ENCODE measurements around the gene DCDC2C. TPM values are rescaled to one million over a fixed set of nuclear protein-coding genes. Genes with fewer than 3 reads are reported as not detected.

DCDC2C gene
- total RNA-seq, 1 experiment from 2014 or later: not detected

GRCh38 chr2:3753561-3753960, 50.2 kb downstream of the DCDC2C start:
- DNase-seq (ENCODE audit: low read depth, low spot score): no peak
- in situ Hi-C loops (cut with HindIII; ENCODE audit: low pct_unique_long_range_greater_than_20kb, low sequenced_read_pairs): no loop called here

- no peak for DNase-seq (ENCODE audit: low read depth, low spot score)
- in situ Hi-C loops (cut with HindIII; ENCODE audit: low pct_unique_long_range_greater_than_20kb, low sequenced_read_pairs): no loop called here
These were observed 50.9 kb downstream of the DCDC2C start for GRCh38 chr2:3754280-3754679.

GRCh38 chr2:3754795-3755194, 51.4 kb downstream of the DCDC2C start:
- no peak for DNase-seq (ENCODE audit: low read depth, low spot score)
- in situ Hi-C loops (cut with HindIII; ENCODE audit: low pct_unique_long_range_greater_than_20kb, low sequenced_read_pairs): no loop called here

DNA sequence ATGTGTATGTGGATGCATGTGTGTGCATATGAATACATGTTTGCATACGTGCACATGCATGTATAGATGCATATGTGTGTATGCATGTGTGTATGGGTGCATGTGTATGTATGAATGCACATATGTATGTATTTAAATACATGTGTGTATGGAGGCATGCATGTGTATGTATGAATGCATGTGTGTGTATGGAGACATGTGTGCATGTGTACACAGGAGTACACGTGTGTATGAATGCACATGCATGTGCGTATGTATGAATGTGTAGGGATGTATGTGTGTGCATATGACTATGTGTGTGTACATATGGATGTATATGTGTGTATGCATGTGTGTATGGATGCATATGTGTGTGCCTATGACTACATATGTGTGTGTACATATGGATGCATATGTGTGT, 51.9 kb downstream of the DCDC2C start:
- no peak for DNase-seq (ENCODE audit: low read depth, low spot score)
- in situ Hi-C loops (cut with HindIII; ENCODE audit: low pct_unique_long_range_greater_than_20kb, low sequenced_read_pairs): no loop called here

- DNase-seq (ENCODE audit: low read depth, low spot score): no peak
- in situ Hi-C loops (cut with HindIII; ENCODE audit: low pct_unique_long_range_greater_than_20kb, low sequenced_read_pairs): no loop called here
These were observed 52.9 kb downstream of the DCDC2C start for GRCh38 chr2:3756306-3756705.

DNA sequence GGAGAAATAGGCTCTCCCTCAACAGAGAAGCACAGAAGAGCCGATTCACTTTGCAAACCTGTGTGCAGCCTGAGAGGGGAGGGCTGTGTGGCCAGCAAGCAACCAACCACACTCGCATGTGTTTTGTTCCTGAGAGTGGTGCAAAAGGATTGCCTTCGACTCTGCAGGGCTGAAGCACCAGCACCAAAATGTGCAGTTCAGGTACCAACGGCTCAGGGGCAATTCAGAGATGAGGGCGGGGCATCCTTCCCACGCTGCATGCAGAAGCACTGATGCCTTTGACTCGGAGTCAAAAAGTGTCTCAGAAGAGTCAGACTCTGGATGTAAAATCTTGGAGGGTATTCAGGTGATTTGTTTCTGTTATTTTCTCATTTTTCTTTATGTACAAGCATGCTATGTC, 55.5 kb downstream of the DCDC2C start:
- in situ Hi-C loops (cut with HindIII; ENCODE audit: low pct_unique_long_range_greater_than_20kb, low sequenced_read_pairs): no loop called here
- DNase-seq (ENCODE audit: low read depth, low spot score): no peak

DNA sequence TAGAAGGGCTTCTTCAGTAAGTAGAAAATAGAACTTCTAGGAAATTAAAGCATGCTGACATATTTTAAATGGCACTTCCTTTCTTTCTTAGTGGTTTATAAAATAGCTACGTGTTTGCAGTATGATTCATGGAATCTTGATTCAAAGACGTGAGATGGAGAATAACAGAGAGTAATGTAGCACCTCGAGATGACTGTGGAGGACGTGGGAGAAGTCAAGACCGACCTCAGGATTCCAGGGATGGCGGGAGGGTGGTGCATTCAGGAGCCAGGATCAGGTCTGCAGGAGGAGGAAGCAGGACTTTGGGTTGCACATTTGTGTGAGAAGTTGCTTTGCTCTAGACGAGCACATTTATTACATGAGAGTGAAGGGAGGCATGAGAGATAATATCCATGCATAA, 56.0 kb downstream of the DCDC2C start:
- no peak for DNase-seq (ENCODE audit: low read depth, low spot score)
- in situ Hi-C loops (cut with HindIII; ENCODE audit: low pct_unique_long_range_greater_than_20kb, low sequenced_read_pairs): no loop called here

DNA sequence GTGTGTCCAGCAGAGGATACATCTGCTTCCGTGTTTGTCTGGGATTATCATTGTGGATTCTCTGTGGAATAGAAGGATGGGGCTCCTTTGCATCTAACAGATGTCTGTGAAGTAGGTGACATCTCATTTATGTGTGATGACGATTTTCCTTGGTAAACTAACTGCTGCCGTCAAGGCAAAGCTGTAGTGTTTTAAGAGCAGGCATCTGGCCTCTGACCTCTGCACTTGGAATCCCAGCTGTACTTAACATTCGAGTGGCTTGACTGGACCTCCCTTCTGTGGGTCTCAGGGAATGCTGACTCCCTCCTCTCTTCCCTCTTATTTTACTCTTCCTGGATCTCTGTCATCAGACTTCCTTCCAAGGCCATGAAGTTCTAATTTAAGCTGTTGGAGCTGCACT, 56.4 kb downstream of the DCDC2C start:
- no peak for DNase-seq (ENCODE audit: low read depth, low spot score)
- in situ Hi-C loops (cut with HindIII; ENCODE audit: low pct_unique_long_range_greater_than_20kb, low sequenced_read_pairs): no loop called here

GRCh38 chr2:3761272-3761671, 57.9 kb downstream of the DCDC2C start:
- in situ Hi-C loops (cut with HindIII; ENCODE audit: low pct_unique_long_range_greater_than_20kb, low sequenced_read_pairs): no loop called here
- DNase-seq (ENCODE audit: low read depth, low spot score): no peak

DNA sequence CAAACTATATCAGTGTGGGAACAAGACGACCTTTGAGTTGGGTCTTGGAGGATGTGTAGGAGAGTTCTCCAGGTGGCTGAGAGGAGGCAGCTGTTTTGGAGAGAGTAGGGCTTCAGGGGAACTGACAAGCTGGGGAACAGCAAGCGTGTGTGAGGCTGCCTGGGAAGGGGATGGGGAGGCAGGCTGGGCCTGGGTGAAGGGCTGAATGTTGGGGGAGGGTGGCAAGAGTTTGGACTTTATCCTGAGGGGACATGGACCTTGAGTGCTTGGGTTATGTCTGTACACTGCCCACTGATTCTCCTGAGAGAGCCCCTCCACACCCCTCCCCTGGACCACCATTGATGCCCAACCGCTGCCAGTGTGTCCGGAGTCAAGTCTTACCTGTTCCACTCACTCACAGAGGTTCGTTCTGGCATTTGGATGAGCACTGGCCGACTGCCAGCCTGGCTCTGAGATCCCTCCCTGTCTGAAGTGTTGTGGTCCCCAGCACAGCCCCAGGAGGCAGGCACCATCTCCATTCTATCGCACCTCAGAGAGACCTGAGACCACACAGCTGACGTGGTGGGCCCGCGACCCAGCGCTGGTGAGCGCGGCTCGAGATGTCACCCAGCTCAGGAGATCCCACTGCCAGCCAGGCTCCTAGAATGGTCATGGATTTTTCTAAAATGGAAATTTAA, 59.5 kb downstream of the DCDC2C start:
- DNase-seq (ENCODE audit: low read depth, low spot score): no peak
- in situ Hi-C loops (cut with HindIII; ENCODE audit: low pct_unique_long_range_greater_than_20kb, low sequenced_read_pairs): no loop called here

DNA sequence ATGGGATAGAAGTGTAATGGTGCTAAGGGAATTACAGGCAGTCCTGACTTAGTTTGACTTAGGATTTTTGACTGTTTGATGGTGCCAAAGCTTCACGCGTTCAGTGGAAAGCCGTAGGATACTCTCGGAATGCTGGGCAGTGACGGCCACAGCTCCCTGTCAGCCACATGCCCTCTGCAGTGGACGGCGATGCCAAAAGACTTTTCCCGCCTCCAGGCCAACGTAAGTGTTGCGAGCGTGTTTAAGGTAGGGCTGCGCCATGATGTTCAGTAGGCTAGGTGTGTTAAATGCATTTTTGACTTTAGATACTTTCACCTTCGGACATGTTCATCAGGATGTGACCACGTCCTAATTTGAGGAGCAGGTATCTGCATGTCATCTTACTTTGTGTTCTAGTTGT, 63.4 kb downstream of the DCDC2C start:
- no peak for DNase-seq (ENCODE audit: low read depth, low spot score)
- in situ Hi-C loops (cut with HindIII; ENCODE audit: low pct_unique_long_range_greater_than_20kb, low sequenced_read_pairs): no loop called here

DNA sequence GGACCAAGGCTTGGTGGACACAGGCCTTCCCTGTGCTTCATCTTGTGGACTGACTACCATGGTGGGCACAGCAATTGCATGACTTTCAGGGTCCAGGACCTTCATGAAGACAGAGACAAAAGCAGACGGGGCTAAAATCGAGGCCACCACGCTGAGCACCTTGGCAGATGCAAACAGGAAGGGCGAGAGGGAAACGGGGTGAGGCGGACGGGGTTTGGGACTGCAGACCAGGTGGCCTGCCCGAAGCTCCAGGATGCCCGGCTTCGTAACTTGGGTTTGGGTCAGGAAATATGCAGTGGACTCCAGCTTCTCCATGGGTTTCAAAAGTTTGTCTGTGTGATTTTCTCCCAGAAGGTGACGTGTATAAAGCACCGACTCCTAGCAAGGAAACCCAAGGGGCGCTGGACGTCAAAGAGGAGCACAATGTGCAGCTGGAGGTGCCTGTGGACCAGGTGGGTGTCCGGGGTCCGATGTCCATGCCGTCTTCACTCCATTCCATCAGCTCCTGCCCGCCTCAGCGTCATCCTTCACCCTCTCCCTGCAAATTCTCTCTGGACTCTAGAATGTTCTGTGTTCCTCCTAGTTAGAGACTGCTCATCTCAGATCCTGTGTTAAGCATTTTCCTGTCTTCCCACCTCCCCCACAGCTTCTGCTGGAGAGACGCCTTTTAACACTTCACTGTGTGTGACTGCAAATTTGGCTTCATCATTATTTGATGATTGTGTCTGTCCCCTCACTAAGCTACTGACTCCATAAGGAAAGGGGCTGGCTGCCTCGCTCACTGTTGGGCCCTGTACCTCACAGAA, 65.8 kb downstream of the DCDC2C start:
- no peak for DNase-seq (ENCODE audit: low read depth, low spot score)

GRCh38 chr2:3769766-3770165, 66.4 kb downstream of the DCDC2C start:
- no peak for DNase-seq (ENCODE audit: low read depth, low spot score)
- in situ Hi-C loops (cut with HindIII; ENCODE audit: low pct_unique_long_range_greater_than_20kb, low sequenced_read_pairs): no loop called here

More for the DNA sequence above, 65.8 kb downstream of the DCDC2C start:
- in situ Hi-C loops (cut with HindIII; ENCODE audit: low pct_unique_long_range_greater_than_20kb, low sequenced_read_pairs): no loop called here

DNA sequence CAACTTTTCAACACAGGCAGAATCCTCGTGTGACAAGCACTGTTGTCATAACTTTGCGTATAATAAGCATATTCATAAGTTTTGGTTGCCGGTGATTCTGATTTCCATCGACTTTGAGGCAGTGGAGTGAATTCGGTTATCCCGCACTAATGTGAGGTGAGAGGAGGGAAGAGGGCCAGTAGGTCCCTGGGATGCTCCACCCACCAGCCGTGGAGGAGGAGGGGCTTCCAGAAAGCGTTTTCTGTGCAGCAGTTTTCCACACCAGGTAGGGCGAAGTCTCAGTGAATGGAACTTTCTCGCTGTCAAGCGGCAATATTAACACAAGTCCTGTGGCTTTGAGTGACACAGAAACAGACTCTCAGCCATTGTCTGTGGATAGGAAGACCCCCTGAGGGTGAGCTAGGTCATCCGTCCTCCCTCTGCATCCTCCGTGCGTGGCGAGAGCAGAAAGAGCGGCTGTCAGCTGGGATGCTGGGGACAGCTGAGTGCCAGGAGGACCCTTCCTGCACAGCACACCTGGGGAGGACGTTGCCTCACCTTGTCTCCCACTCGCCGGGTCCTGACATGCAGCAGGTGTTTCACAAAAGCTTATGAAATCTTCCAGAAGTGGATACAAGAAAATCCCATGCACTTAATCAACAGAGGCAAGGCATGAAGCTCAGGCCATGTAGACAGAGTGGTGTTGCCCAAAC, 67.5 kb downstream of the DCDC2C start:
- DNase-seq (ENCODE audit: low read depth, low spot score): no peak
- in situ Hi-C loops (cut with HindIII; ENCODE audit: low pct_unique_long_range_greater_than_20kb, low sequenced_read_pairs): no loop called here

DNA sequence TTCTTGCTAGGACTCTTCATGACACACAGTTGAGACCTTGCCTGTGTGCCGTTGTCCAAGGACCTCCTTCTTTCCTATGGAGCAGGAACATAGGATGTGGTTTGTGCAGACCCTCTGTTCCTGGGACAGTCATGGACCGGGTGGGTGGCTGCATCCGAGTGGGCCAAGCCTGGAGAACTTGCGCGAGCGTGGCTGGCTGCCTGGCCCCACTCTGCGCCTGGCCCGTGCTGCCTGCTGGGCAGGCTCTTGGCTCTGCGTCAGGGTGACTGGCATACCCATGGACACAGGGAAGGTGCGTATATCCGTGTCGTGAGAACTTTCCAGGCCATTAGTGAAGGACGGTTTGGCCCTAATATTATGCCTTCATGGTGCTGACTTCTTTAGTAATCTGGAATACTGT, 68.2 kb downstream of the DCDC2C start:
- DNase-seq (ENCODE audit: low read depth, low spot score): no peak
- in situ Hi-C loops (cut with HindIII; ENCODE audit: low pct_unique_long_range_greater_than_20kb, low sequenced_read_pairs): no loop called here

- in situ Hi-C loops (cut with HindIII; ENCODE audit: low pct_unique_long_range_greater_than_20kb, low sequenced_read_pairs): no loop called here
- DNase-seq (ENCODE audit: low read depth, low spot score): no peak
These were observed 71.0 kb downstream of the DCDC2C start for GRCh38 chr2:3774336-3774735.

GRCh38 chr2:3776311-3776710, 72.9 kb downstream of the DCDC2C start:
- DNase-seq (ENCODE audit: low read depth, low spot score): no peak
- in situ Hi-C loops (cut with HindIII; ENCODE audit: low pct_unique_long_range_greater_than_20kb, low sequenced_read_pairs): no loop called here

DNA sequence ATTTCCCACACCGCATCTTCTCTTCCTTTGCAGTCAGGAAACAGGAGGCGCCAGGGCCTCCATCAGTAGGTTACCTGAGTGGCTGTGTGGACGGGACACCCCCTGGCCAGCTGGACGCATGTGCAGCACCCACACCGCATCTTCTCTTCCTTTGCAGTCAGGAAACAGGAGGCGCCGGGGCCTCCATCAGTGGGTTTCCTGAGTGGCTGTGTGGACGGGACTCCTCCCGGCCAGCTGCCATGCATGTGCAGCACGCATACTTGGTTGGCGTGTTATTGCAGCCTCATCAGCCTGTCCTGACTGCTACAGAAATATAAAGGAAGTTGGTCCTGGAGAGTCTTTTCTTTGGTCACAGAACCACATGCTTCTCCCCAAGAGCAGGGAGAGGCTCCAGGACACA, 74.6 kb downstream of the DCDC2C start:
- DNase-seq (ENCODE audit: low read depth, low spot score): no peak
- in situ Hi-C loops (cut with HindIII; ENCODE audit: low pct_unique_long_range_greater_than_20kb, low sequenced_read_pairs): no loop called here
